Endothelial cell of umbilical vein (primary cell): ENCODE measurements around the gene USP4.

Experiments
- CTCF ChIP-seq, 2 donors: IDR thresholded peaks; 1 replicate in 1 of 2; 2 replicates in 1 of 2; pipeline ENCODE4 v1.5.1; 2011; ENCODE audit warnings: low read length in 2 of 2, mild to moderate bottlenecking in 2 of 2, moderate library complexity in 2 of 2, control low read depth in 1 of 2, inconsistent platforms in 1 of 2, low read depth in 1 of 2; ENCODE audit not compliant: insufficient read depth in 1 of 2; ENCODE audit errors: extremely low read depth in 1 of 2
- EZH2 ChIP-seq: IDR thresholded peaks from 2 replicates; pipeline ENCODE4 v1.6.1; 2012; ENCODE audit warnings: borderline replicate concordance, low read depth, mild to moderate bottlenecking, moderate library complexity, low read length, inconsistent platforms; ENCODE audit not compliant: severe bottlenecking
- MAX ChIP-seq: IDR thresholded peaks from 2 replicates; pipeline ENCODE4 v1.6.1; 2011; ENCODE audit not compliant: insufficient read depth, insufficient read length
- POLR2A ChIP-seq: IDR thresholded peaks from 2 replicates; pipeline ENCODE4 v1.6.1; 2012; ENCODE audit warnings: low read depth, mild to moderate bottlenecking, control low read depth, low read length
- POLR2AphosphoS5 ChIP-seq: IDR thresholded peaks from 2 replicates; pipeline ENCODE4 v1.6.1; 2012; ENCODE audit warnings: low read depth, mild to moderate bottlenecking, control low read depth, low read length, moderate library complexity; ENCODE audit not compliant: insufficient read depth

- TF ChIP-seq CTCF (IDR thresholded peaks at IDR 0.05; ENCODE audit: extremely low read depth in 1 of 2, insufficient read depth in 1 of 2, low read depth in 1 of 2, low read length in 2 of 2) = no peak
- TF ChIP-seq EZH2 = no peak
- no peak for TF ChIP-seq MAX
- TF ChIP-seq POLR2AphosphoS5 = no peak
- TF ChIP-seq POLR2A = no peak
These were observed 76.5 kb downstream of the USP4 start for GRCh38 chr3:49263159-49263889.
